ENCODE results near the gene MATCAP1.

GRCh38 chr16:67147437-67148140 is 36.2 kb downstream of the MATCAP1 start:
- TF ChIP-seq CTCF (optimal IDR thresholded peaks at IDR 0.05 in 1 of 3, IDR thresholded peaks at IDR 0.05 in 1 of 3, conservative IDR thresholded peaks at IDR 0.05 in 1 of 3; ENCODE audit: extremely low read depth in 1 of 3, insufficient read depth in 2 of 3, low read length in 3 of 3) (no peak), EZH2 (IDR thresholded peaks at IDR 0.05; ENCODE audit: low read length) (no peak)
